H9 (cell line): Measurements from ENCODE around the gene GNGT2. TPM values are rescaled to one million over a fixed set of nuclear protein-coding genes. Genes with fewer than 3 reads are reported as not detected.

Experiments
- DNase-seq: peaks from one replicate; pipeline ENCODE4 v3.0.0-alpha.2; 2017
- H2AFZ ChIP-seq: one replicate; pipeline ENCODE4 v1.6.1; 2013; ENCODE audit warnings: mild to moderate bottlenecking, low read length, control low read depth, moderate library complexity
- H2AK5ac ChIP-seq: 2 replicates; pipeline ENCODE4 v1.6.1; 2013; ENCODE audit warnings: low read length, control low read depth, mixed read lengths; ENCODE audit not compliant: insufficient read length
- H2BK120ac ChIP-seq: one replicate; pipeline ENCODE4 v1.6.1; 2013; ENCODE audit warnings: low read depth, mild to moderate bottlenecking, low read length, control low read depth, inconsistent platforms; ENCODE audit not compliant: poor library complexity, severe bottlenecking
- H2BK12ac ChIP-seq: 2 replicates; pipeline ENCODE4 v1.6.1; 2013; ENCODE audit warnings: low read length, control low read depth, mixed read lengths, low read depth; ENCODE audit not compliant: insufficient read length
- H2BK15ac ChIP-seq: 2 replicates; pipeline ENCODE4 v1.6.1; 2013; ENCODE audit warnings: low read depth, low read length, control low read depth
- H2BK20ac ChIP-seq: one replicate; pipeline ENCODE4 v1.6.1; 2013; ENCODE audit warnings: low read depth, mild to moderate bottlenecking, low read length, control low read depth, inconsistent platforms; ENCODE audit not compliant: poor library complexity, severe bottlenecking
- H2BK5ac ChIP-seq: 2 replicates; pipeline ENCODE4 v1.6.1; 2013; ENCODE audit warnings: low read length, control low read depth, mixed read lengths; ENCODE audit not compliant: insufficient read length
- H3K14ac ChIP-seq: 2 replicates; pipeline ENCODE4 v1.6.1; 2013; ENCODE audit warnings: low read length, control low read depth; ENCODE audit not compliant: insufficient read depth
- H3K18ac ChIP-seq: 2 replicates; pipeline ENCODE4 v1.6.1; 2013; ENCODE audit warnings: low read depth, mild to moderate bottlenecking, mixed read lengths, low read length, control low read depth; ENCODE audit not compliant: insufficient read length
- H3K23ac ChIP-seq: 2 replicates; pipeline ENCODE4 v1.6.1; 2013; ENCODE audit warnings: low read length, control low read depth, mixed read lengths, low read depth; ENCODE audit not compliant: insufficient read length
- H3K23me2 ChIP-seq: 2 replicates; pipeline ENCODE4 v1.6.1; 2013; ENCODE audit warnings: low read depth, mild to moderate bottlenecking, mixed read lengths, low read length, control low read depth; ENCODE audit not compliant: insufficient read length, poor library complexity, severe bottlenecking
- H3K27ac ChIP-seq: 2 replicates; pipeline ENCODE4 v1.5.1; 2013; ENCODE audit warnings: low read length, control low read depth, mixed read lengths, low read depth; ENCODE audit not compliant: insufficient read length
- H3K27me3 ChIP-seq: 2 replicates; pipeline ENCODE4 v1.6.1; 2013; ENCODE audit warnings: low read length, control low read depth, inconsistent platforms; ENCODE audit not compliant: insufficient read depth
- H3K4ac ChIP-seq: 2 replicates; pipeline ENCODE4 v1.6.1; 2013; ENCODE audit warnings: low read depth, mild to moderate bottlenecking, control low read depth, inconsistent platforms, low read length, moderate library complexity
- H3K4me1 ChIP-seq: 2 replicates; pipeline ENCODE4 v1.6.1; 2013; ENCODE audit warnings: low read length, control low read depth, inconsistent platforms; ENCODE audit not compliant: insufficient read depth
- H3K4me2 ChIP-seq: 2 replicates; pipeline ENCODE4 v1.6.1; 2013; ENCODE audit warnings: low read length, control low read depth, mixed read lengths; ENCODE audit not compliant: insufficient read length, insufficient read depth
- H3K56ac ChIP-seq: 2 replicates; pipeline ENCODE4 v1.6.1; 2013; ENCODE audit warnings: low read depth, mild to moderate bottlenecking, mixed read lengths, low read length, control low read depth; ENCODE audit not compliant: insufficient read length
- H3K79me1 ChIP-seq: 2 replicates; pipeline ENCODE4 v1.6.1; 2013; ENCODE audit warnings: low read depth, mild to moderate bottlenecking, moderate library complexity, low read length, control low read depth, inconsistent platforms; ENCODE audit not compliant: insufficient read depth, poor library complexity, severe bottlenecking
- H3K79me2 ChIP-seq: 2 replicates; pipeline ENCODE4 v1.6.1; 2013; ENCODE audit warnings: low read length, control low read depth, inconsistent platforms; ENCODE audit not compliant: insufficient read depth
- H3K9ac ChIP-seq: 2 replicates; pipeline ENCODE4 v1.6.1; 2013; ENCODE audit warnings: low read length, control low read depth, mixed read lengths; ENCODE audit not compliant: insufficient read length; ENCODE audit errors: extremely low read depth
- H3K9me3 ChIP-seq: one replicate; pipeline ENCODE4 v1.6.1; 2013; ENCODE audit warnings: low read depth, low read length, inconsistent platforms; ENCODE audit not compliant: control insufficient read depth
- H3T11ph ChIP-seq: one replicate; pipeline ENCODE4 v1.6.1; 2013; ENCODE audit warnings: mild to moderate bottlenecking, low read length, control low read depth, inconsistent platforms
- H4K20me1 ChIP-seq: one replicate; pipeline ENCODE4 v1.6.1; 2013; ENCODE audit not compliant: control insufficient read depth, insufficient read length, insufficient read depth
- H4K5ac ChIP-seq: 2 replicates; pipeline ENCODE4 v1.6.1; 2013; ENCODE audit warnings: low read depth, mild to moderate bottlenecking, mixed read lengths, low read length, control low read depth; ENCODE audit not compliant: insufficient read length
- H4K8ac ChIP-seq: replicated peaks from 2 replicates; pipeline ENCODE4 v1.6.1; 2013; ENCODE audit warnings: low read length, control low read depth, mixed read lengths, low read depth; ENCODE audit not compliant: insufficient read length
- H4K91ac ChIP-seq: 2 replicates; pipeline ENCODE4 v1.6.1; 2013; ENCODE audit warnings: low read depth, mild to moderate bottlenecking, moderate library complexity, mixed read lengths, low read length, control low read depth; ENCODE audit not compliant: insufficient read length
- H3K27ac Mint-ChIP-seq, 3 experiments: 2 replicates in 2 of 3; 3 replicates in 1 of 3; pipeline ENCODE4 v1.8.0; 2020 to 2021; ENCODE audit warnings: mixed read lengths in 3 of 3, mild to moderate bottlenecking in 1 of 3, moderate library complexity in 1 of 3
- H3K27me3 Mint-ChIP-seq: 2 replicates; pipeline ENCODE4 v1.8.0; 2021; ENCODE audit warnings: low read depth, mild to moderate bottlenecking, moderate library complexity, mixed read lengths
- H3K36me3 Mint-ChIP-seq, 3 experiments: 2 replicates in 2 of 3; 3 replicates in 1 of 3; pipeline ENCODE4 v1.8.0; 2020 to 2021; ENCODE audit warnings: low read depth in 3 of 3, mixed read lengths in 3 of 3; ENCODE audit not compliant: insufficient read depth in 1 of 3
- H3K4me1 Mint-ChIP-seq, 2 experiments: 2 replicates each; pipeline ENCODE4 v1.8.0; 2020; ENCODE audit warnings: mixed read lengths in 2 of 2
- H3K4me3 Mint-ChIP-seq, 2 experiments: 2 replicates in 1 of 2; 3 replicates in 1 of 2; pipeline ENCODE4 v1.8.0; 2020 to 2021; ENCODE audit warnings: mild to moderate bottlenecking in 2 of 2, mixed read lengths in 2 of 2, moderate library complexity in 1 of 2
- H3K9me3 Mint-ChIP-seq, 2 experiments: 2 replicates in 1 of 2; 3 replicates in 1 of 2; pipeline ENCODE4 v1.8.0; 2020; ENCODE audit warnings: mild to moderate bottlenecking in 2 of 2, mixed read lengths in 2 of 2, moderate library complexity in 1 of 2
- WGBS: extraction: QIAGEN DNeasy Blood & Tissue Kit; methylation state at CpG from one replicate; pipeline ENCODE4 v1.1.7; 2013; ENCODE audit warnings: missing lambda C conversion rate, low lambda C conversion rate, mixed read lengths; ENCODE audit not compliant: insufficient read length; ENCODE audit errors: extremely low coverage; 5-methylcytosine and 5-hydroxymethylcytosine counted together
- total RNA-seq: library from RNA; stranded (reverse); gene quantifications from 2 replicates; pipeline ENCODE4 v1.2.1, GENCODE V29; 2021
- TF ChIP-seq, protein P1 (sequence below): fragments of 200-600 bp; sonication (generic); conservative IDR thresholded peaks from 3 replicates; pipeline ENCODE4 v1.8.0; 2021; ENCODE audit warnings: antibody characterized with exemption, mild to moderate bottlenecking

The GNGT2 gene
- total RNA-seq, 1 experiment from 2014 or later, result 0.42 TPM

DNA sequence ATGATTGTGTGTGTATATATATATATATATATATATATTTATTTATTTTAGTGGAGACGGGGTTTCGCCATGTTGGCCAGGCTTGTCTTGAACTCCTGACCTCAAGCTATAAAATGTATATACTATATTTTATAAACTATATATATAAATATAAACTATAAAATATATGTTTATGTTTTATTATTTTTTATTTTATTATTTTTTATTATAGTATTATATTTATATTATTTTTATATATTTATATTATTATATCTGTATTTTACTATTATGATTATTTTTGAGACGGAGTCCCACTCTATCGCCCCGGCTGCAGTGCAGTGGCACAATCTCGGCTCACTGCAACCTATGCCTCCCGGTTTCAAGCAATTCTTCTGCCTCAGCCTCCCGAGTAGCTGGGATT, 30.7 kb upstream of the GNGT2 start:
- no CpG with 5 or more reads among the region's 8 CpGs for WGBS
- no peaks in the 10 kb centered on the region for H4K20me1 ChIP-seq
- no peaks in the 10 kb centered on the region for H3K4me1 ChIP-seq
- no peak for DNase-seq
- H3K9me3 Mint-ChIP-seq, result no peaks in the 10 kb centered on the region; a peak in 1 of 5 replicates
- no peak overlapping the region for H3K18ac ChIP-seq
- H4K91ac ChIP-seq, result no peak overlapping the region
- no peaks in the 10 kb centered on the region for H3K79me1 ChIP-seq
- H3K9ac ChIP-seq, result no peak overlapping the region
- no peak overlapping the region for H2BK15ac ChIP-seq
- H3K14ac ChIP-seq, result no peak overlapping the region
- TF ChIP-seq, protein P1, sequence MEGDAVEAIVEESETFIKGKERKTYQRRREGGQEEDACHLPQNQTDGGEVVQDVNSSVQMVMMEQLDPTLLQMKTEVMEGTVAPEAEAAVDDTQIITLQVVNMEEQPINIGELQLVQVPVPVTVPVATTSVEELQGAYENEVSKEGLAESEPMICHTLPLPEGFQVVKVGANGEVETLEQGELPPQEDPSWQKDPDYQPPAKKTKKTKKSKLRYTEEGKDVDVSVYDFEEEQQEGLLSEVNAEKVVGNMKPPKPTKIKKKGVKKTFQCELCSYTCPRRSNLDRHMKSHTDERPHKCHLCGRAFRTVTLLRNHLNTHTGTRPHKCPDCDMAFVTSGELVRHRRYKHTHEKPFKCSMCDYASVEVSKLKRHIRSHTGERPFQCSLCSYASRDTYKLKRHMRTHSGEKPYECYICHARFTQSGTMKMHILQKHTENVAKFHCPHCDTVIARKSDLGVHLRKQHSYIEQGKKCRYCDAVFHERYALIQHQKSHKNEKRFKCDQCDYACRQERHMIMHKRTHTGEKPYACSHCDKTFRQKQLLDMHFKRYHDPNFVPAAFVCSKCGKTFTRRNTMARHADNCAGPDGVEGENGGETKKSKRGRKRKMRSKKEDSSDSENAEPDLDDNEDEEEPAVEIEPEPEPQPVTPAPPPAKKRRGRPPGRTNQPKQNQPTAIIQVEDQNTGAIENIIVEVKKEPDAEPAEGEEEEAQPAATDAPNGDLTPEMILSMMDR, result no peak
- H3K27me3 Mint-ChIP-seq, result no peaks in the 10 kb centered on the region; the same call in 1 of the 2 replicates
- H3T11ph ChIP-seq, result no peak overlapping the region
- H3K4ac ChIP-seq, result no peak overlapping the region
- H3K23ac ChIP-seq, result no peak overlapping the region
- no peaks in the 10 kb centered on the region for H3K9me3 ChIP-seq
- H3K27ac ChIP-seq, result no peak overlapping the region
- H2BK120ac ChIP-seq, result no peak overlapping the region
- H3K56ac ChIP-seq, result no peak overlapping the region
- H2AK5ac ChIP-seq, result no peak overlapping the region
- H3K4me3 Mint-ChIP-seq, result no peak overlapping the region
- H4K8ac ChIP-seq, result no peak overlapping the region
- H3K36me3 Mint-ChIP-seq, result no peaks in the 10 kb centered on the region
- no peak overlapping the region for H3K27ac Mint-ChIP-seq
- H2BK12ac ChIP-seq, result no peak overlapping the region
- no peaks in the 10 kb centered on the region for H3K23me2 ChIP-seq
- H3K4me1 Mint-ChIP-seq, result peaks cover 10 to 13% of the 10 kb centered on the region in 2 experiments
- no peak overlapping the region for H2BK5ac ChIP-seq
- no peak overlapping the region for H2AFZ ChIP-seq
- no peak overlapping the region for H4K5ac ChIP-seq
- H3K79me2 ChIP-seq, result no peaks in the 10 kb centered on the region
- no peaks in the 10 kb centered on the region for H3K27me3 ChIP-seq
- no peak overlapping the region for H3K4me2 ChIP-seq
- H2BK20ac ChIP-seq, result no peak overlapping the region
